HepG2 (cell line): ENCODE results near the gene LRRC42. TPM values are rescaled to one million over a fixed set of nuclear protein-coding genes. Genes with fewer than 3 reads are reported as not detected.

ENCODE experiments used
- BHLHE40 ChIP-seq: IDR thresholded peaks from 2 replicates; pipeline ENCODE4 v1.6.1; 2011; ENCODE audit warnings: low read length, improper control_type of control experiment
- DMAP1 ChIP-seq: IDR thresholded peaks from 2 replicates; pipeline ENCODE4 v1.6.1; 2016
- HHEX ChIP-seq: IDR thresholded peaks from 2 replicates; pipeline ENCODE4 v1.6.1; 2016; ENCODE audit warnings: control low read depth
- KAT7 ChIP-seq: IDR thresholded peaks from 2 replicates; pipeline ENCODE4 v1.6.1; 2018; ENCODE audit warnings: borderline replicate concordance, missing compliant biosample characterization
- NR1H2 ChIP-seq: sonication (generic); formaldehyde crosslinking; IDR thresholded peaks from 2 replicates; pipeline ENCODE4 v1.8.1; 2022; ENCODE audit warnings: low read depth, missing genetic modification reagents, borderline replicate concordance
- SUZ12 ChIP-seq: fragments of 150-350 bp; IDR thresholded peaks from 2 replicates; pipeline ENCODE4 v1.6.1; 2014; ENCODE audit warnings: low read depth, low read length
- TAF15 ChIP-seq: fragments of 200-400 bp; formaldehyde crosslinking; IDR thresholded peaks from one replicate; pipeline ENCODE4 v1.6.1; 2018; ENCODE audit warnings: mild to moderate bottlenecking, low read depth, low read length; ENCODE audit not compliant: poor library complexity, severe bottlenecking
- ZFP36L1 ChIP-seq: sonication (generic); formaldehyde crosslinking; IDR thresholded peaks from 2 replicates; pipeline ENCODE4 v1.8.0; 2022; ENCODE audit warnings: mild to moderate bottlenecking, missing genetic modification reagents, moderate library complexity
- ZKSCAN5 ChIP-seq: sonication (generic); formaldehyde crosslinking; IDR thresholded peaks from 2 replicates; pipeline ENCODE4 v1.5.1; 2020; ENCODE audit warnings: mild to moderate bottlenecking, missing genetic modification reagents
- ZNF225 ChIP-seq: sonication (generic); formaldehyde crosslinking; IDR thresholded peaks from 2 replicates; pipeline ENCODE4 v1.4.0; 2020; ENCODE audit warnings: mild to moderate bottlenecking, missing genetic modification reagents
- ZNF3 ChIP-seq: IDR thresholded peaks from 2 replicates; pipeline ENCODE4 v1.7.0; 2017; ENCODE audit warnings: inconsistent platforms
- ZNF317 ChIP-seq: sonication (generic); formaldehyde crosslinking; IDR thresholded peaks from 2 replicates; pipeline ENCODE4 v1.5.0; 2020; ENCODE audit warnings: mild to moderate bottlenecking, missing genetic modification reagents
- ZNF350 ChIP-seq: sonication (generic); formaldehyde crosslinking; IDR thresholded peaks from 2 replicates; pipeline ENCODE4 v1.4.0; 2020; ENCODE audit warnings: mild to moderate bottlenecking, low read depth, missing genetic modification reagents, borderline replicate concordance
- ZNF530 ChIP-seq: sonication (generic); formaldehyde crosslinking; IDR thresholded peaks from 2 replicates; pipeline ENCODE4 v1.5.0; 2020; ENCODE audit warnings: low read depth, mild to moderate bottlenecking, missing genetic modification reagents
- ZNF547 ChIP-seq: sonication (generic); formaldehyde crosslinking; IDR thresholded peaks from 2 replicates; pipeline ENCODE4 v1.5.1; 2020; ENCODE audit warnings: mild to moderate bottlenecking, missing genetic modification reagents
- ZNF709 ChIP-seq: sonication (generic); formaldehyde crosslinking; IDR thresholded peaks from 2 replicates; pipeline ENCODE4 v1.5.0; 2020; ENCODE audit warnings: mild to moderate bottlenecking, missing genetic modification reagents
- polyA plus RNA-seq, 8 experiments: library from polyadenylated mRNA; depleted of rRNA in 3 of 8; stranded (reverse) in 7 of 8; unstranded in 1 of 8; fragments of >200 nt; fragmentation: Illumina TruSeq in 4 of 8; extraction: Trizol in 4 of 8; gene quantifications; 2 replicates each; pipeline versions ENCODE4 v1.2.1 to v1.2.3, GENCODE V29; 2011 to 2016; ENCODE audit warnings: low read depth in 4 of 8, missing spikeins in 1 of 8, mixed read lengths in 1 of 8; ENCODE audit not compliant: insufficient read depth in 1 of 8
- total RNA-seq, 5 experiments: library from RNA; depleted of rRNA; stranded (reverse); fragments of >200 nt; fragmentation: Illumina TruSeq; extraction: Trizol; gene quantifications; 2 replicates each; pipeline ENCODE4 v1.2.3, GENCODE V29; 2016; ENCODE audit warnings: low read depth in 1 of 5
- TF ChIP-seq, protein P1 (sequence below): sonication (generic); formaldehyde crosslinking; IDR thresholded peaks from 2 replicates; pipeline ENCODE4 v1.9.0; 2022; ENCODE audit warnings: missing genetic modification reagents, mild to moderate bottlenecking, borderline replicate concordance
- TF ChIP-seq, protein P2 (sequence below): sonication (generic); formaldehyde crosslinking; IDR thresholded peaks from 2 replicates; pipeline ENCODE4 v1.4.0; 2020; ENCODE audit warnings: missing genetic modification reagents
- TF ChIP-seq, protein P3 (sequence below): sonication (generic); formaldehyde crosslinking; IDR thresholded peaks from 2 replicates; pipeline ENCODE4 v1.5.0; 2020; ENCODE audit warnings: mild to moderate bottlenecking, low read depth, missing genetic modification reagents, borderline replicate concordance
- TF ChIP-seq, protein P4 (sequence below): sonication (generic); formaldehyde crosslinking; conservative IDR thresholded peaks from 2 replicates; pipeline ENCODE4 v1.4.0; 2020; ENCODE audit warnings: missing genetic modification reagents
- TF ChIP-seq, protein P5 (sequence below): sonication (generic); formaldehyde crosslinking; IDR thresholded peaks from 2 replicates; pipeline ENCODE4 v1.4.0; 2020; ENCODE audit warnings: missing genetic modification reagents, borderline replicate concordance

LRRC42 gene
- total and polyA plus RNA-seq, 2 of the 13 experiments (the other 11 are each of a cell fraction or from before 2014, with no cell fraction given), result 30.6 to 43.6 TPM

DNA sequence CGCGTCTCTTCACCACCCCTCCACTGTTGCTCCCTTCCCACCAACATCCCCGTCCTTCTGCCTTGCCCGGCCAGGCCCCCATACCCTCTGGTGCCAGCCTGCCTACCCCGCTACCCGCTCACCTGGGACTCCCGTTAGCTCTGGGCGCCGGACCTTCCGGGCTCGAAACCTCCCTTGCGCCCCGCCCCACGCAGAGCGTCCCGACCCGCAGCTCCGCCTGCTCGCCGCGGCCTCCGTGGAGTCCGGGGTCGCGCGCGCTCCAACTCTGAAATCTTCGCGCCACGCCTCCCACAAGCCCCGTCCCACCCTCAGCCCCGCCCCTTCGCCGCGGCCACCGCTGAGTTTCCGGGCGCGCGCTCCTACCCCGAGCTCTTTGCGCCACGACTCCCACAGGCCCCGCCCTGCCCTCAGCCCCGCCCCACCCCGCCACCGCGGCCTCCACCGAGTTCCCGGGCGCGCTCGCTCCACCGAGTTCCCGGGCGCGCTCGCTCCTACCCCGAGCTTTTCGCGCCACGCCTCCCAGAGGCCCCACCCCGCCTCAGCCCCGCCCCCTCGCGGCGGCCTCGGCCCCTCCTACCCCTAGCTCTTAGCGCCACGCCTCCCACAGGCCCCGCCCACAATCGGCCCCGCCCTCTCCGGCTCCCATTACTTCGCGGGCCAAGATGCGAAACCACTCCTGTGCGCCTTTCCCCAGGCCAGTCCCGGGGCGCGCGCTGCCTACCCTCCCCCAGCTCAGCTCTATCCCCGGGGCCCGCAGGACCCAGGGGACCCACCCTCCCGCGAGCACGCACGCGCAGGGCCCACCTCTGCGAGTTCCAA lies 508 bp upstream of the LRRC42 start, which contains the start of gene IFT25 (continued):
- TF ChIP-seq, protein P1, sequence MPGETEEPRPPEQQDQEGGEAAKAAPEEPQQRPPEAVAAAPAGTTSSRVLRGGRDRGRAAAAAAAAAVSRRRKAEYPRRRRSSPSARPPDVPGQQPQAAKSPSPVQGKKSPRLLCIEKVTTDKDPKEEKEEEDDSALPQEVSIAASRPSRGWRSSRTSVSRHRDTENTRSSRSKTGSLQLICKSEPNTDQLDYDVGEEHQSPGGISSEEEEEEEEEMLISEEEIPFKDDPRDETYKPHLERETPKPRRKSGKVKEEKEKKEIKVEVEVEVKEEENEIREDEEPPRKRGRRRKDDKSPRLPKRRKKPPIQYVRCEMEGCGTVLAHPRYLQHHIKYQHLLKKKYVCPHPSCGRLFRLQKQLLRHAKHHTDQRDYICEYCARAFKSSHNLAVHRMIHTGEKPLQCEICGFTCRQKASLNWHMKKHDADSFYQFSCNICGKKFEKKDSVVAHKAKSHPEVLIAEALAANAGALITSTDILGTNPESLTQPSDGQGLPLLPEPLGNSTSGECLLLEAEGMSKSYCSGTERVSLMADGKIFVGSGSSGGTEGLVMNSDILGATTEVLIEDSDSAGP (CRISPR knock-in tag), result peak; percentile 78
- TF ChIP-seq, protein P2, sequence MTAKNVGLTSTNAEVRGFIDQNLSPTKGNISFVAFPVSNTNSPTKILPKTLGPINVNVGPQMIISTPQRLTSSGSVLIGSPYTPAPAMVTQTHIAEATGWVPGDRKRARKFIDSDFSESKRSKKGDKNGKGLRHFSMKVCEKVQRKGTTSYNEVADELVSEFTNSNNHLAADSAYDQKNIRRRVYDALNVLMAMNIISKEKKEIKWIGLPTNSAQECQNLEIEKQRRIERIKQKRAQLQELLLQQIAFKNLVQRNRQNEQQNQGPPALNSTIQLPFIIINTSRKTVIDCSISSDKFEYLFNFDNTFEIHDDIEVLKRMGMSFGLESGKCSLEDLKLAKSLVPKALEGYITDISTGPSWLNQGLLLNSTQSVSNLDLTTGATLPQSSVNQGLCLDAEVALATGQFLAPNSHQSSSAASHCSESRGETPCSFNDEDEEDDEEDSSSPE (CRISPR knock-in tag), result peak; percentile 82
- TF ChIP-seq ZNF317 (CRISPR knock-in tag) (0 out of 2 replicates have a peak, but pooled peaks have one; percentile 39), ZNF709 (0 out of 2 replicates have a peak, but pooled peaks have one; percentile 38), BHLHE40 (no peak), ZFP36L1 (CRISPR knock-in tag) (no peak; the same call in 1 of the 2 replicates), TAF15 (peak; percentile 56), KAT7 (CRISPR knock-in tag) (peak; percentile 87; the same call in 1 of the 2 replicates), NR1H2 (CRISPR knock-in tag) (no peak), DMAP1 (CRISPR knock-in tag) (no peak), SUZ12 (no peak), ZNF3 (CRISPR knock-in tag) (no peak), ZNF530 (0 out of 2 replicates have a peak, but pooled peaks have one; percentile 41), HHEX (CRISPR knock-in tag) (no peak), ZNF225 (CRISPR knock-in tag) (peak; percentile 68; the same call in 1 of the 2 replicates), ZNF350 (CRISPR knock-in tag) (no peak; the same call in 1 of the 2 replicates), ZKSCAN5 (CRISPR knock-in tag) (no peak), ZNF547 (no peak)
- TF ChIP-seq, protein P3, sequence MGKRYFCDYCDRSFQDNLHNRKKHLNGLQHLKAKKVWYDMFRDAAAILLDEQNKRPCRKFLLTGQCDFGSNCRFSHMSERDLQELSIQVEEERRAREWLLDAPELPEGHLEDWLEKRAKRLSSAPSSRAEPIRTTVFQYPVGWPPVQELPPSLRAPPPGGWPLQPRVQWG, result no peak
- TF ChIP-seq, protein P4, sequence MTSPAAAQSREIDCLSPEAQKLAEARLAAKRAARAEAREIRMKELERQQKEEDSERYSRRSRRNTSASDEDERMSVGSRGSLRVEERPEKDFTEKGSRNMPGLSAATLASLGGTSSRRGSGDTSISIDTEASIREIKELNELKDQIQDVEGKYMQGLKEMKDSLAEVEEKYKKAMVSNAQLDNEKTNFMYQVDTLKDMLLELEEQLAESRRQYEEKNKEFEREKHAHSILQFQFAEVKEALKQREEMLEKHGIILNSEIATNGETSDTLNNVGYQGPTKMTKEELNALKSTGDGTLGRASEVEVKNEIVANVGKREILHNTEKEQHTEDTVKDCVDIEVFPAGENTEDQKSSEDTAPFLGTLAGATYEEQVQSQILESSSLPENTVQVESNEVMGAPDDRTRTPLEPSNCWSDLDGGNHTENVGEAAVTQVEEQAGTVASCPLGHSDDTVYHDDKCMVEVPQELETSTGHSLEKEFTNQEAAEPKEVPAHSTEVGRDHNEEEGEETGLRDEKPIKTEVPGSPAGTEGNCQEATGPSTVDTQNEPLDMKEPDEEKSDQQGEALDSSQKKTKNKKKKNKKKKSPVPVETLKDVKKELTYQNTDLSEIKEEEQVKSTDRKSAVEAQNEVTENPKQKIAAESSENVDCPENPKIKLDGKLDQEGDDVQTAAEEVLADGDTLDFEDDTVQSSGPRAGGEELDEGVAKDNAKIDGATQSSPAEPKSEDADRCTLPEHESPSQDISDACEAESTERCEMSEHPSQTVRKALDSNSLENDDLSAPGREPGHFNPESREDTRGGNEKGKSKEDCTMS (CRISPR knock-in tag), result no peak
- TF ChIP-seq, protein P5, sequence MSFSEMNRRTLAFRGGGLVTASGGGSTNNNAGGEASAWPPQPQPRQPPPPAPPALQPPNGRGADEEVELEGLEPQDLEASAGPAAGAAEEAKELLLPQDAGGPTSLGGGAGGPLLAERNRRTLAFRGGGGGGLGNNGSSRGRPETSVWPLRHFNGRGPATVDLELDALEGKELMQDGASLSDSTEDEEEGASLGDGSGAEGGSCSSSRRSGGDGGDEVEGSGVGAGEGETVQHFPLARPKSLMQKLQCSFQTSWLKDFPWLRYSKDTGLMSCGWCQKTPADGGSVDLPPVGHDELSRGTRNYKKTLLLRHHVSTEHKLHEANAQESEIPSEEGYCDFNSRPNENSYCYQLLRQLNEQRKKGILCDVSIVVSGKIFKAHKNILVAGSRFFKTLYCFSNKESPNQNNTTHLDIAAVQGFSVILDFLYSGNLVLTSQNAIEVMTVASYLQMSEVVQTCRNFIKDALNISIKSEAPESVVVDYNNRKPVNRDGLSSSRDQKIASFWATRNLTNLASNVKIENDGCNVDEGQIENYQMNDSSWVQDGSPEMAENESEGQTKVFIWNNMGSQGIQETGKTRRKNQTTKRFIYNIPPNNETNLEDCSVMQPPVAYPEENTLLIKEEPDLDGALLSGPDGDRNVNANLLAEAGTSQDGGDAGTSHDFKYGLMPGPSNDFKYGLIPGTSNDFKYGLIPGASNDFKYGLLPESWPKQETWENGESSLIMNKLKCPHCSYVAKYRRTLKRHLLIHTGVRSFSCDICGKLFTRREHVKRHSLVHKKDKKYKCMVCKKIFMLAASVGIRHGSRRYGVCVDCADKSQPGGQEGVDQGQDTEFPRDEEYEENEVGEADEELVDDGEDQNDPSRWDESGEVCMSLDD (CRISPR knock-in tag), result no peak; the same call in 1 of the 2 replicates
